H1 (cell line): ENCODE measurements around the gene SYF2. TPM values are rescaled to one million over a fixed set of nuclear protein-coding genes. Genes with fewer than 3 reads are reported as not detected.
"Not testable (repeated sequence)": the region's sequence is repeated elsewhere in the genome, so short reads cannot be mapped to it uniquely, and the experiment has no call there.

Experiments used
- CTCF ChIA-PET: fragments of 300-600 bp; sonication (Branson Sonifier 250); formaldehyde crosslinking; loops from one replicate; lab custom pipeline; 2021; ENCODE audit not compliant: partially characterized antibody; lab: Charles Lee
- POLR2A ChIA-PET: fragments of 300-600 bp; sonication (Branson Sonifier 250); formaldehyde crosslinking; loops from one replicate; lab custom pipeline; 2021; ENCODE audit warnings: inconsistent platforms; ENCODE audit not compliant: partially characterized antibody; lab: Charles Lee
- DNase-seq, 2 experiments: peaks; one replicate each; pipeline versions ENCODE4 v3.0.0 to v3.0.0-alpha.2; 2010 to 2022; ENCODE audit warnings: low spot score in 2 of 2, low read depth in 1 of 2, mixed read lengths in 1 of 2
- FAIRE-seq: peaks from 2 replicates; lab custom pipeline; 2011; peaks lifted over from hg19 to GRCh38; lab: Jason Lieb, UNC
- H2AFZ ChIP-seq: 2 replicates; pipeline ENCODE4 v1.8.1; 2012; ENCODE audit warnings: low read length, inconsistent platforms
- H2AK5ac ChIP-seq: 2 replicates; pipeline ENCODE4 v1.6.1; 2013; ENCODE audit warnings: low read depth, low read length
- H2BK120ac ChIP-seq: replicated peaks from 2 replicates; pipeline ENCODE3; 2013; ENCODE audit warnings: low read depth, low read length, inconsistent platforms
- H2BK12ac ChIP-seq: 2 replicates; pipeline ENCODE4 v1.6.1; 2013; ENCODE audit warnings: low read depth, low read length
- H2BK15ac ChIP-seq: 2 replicates; pipeline ENCODE4 v1.6.1; 2013; ENCODE audit warnings: low read length
- H2BK20ac ChIP-seq: 2 replicates; pipeline ENCODE4 v1.6.1; 2013; ENCODE audit warnings: low read length
- H2BK5ac ChIP-seq: 2 replicates; pipeline ENCODE4 v1.6.1; 2013; ENCODE audit warnings: low read depth, low read length
- H3K14ac ChIP-seq: 2 replicates; pipeline ENCODE4 v1.6.1; 2013; ENCODE audit warnings: inconsistent platforms; ENCODE audit not compliant: insufficient read length
- H3K18ac ChIP-seq: 2 replicates; pipeline ENCODE4 v1.6.1; 2013; ENCODE audit warnings: low read length; ENCODE audit errors: extremely low read depth
- H3K23ac ChIP-seq: 2 replicates; pipeline ENCODE4 v1.6.1; 2013; ENCODE audit warnings: inconsistent platforms; ENCODE audit not compliant: insufficient read length
- H3K23me2 ChIP-seq: 2 replicates; pipeline ENCODE4 v1.6.1; 2013; ENCODE audit warnings: low read depth, low read length
- H3K27ac ChIP-seq: 2 replicates; pipeline ENCODE4 v1.6.1; 2011; ENCODE audit warnings: low read depth, low read length, inconsistent platforms
- H3K27me3 ChIP-seq, 4 experiments: replicated peaks in 1 of 4; 1 replicate in 1 of 4; 2 replicates in 3 of 4; pipeline versions ENCODE4 v1.6.1 to v1.8.1; 2011 to 2013; ENCODE audit warnings: low read length in 3 of 4, mild to moderate bottlenecking in 3 of 4, inconsistent platforms in 2 of 4, mixed read lengths in 2 of 4, moderate library complexity in 1 of 4; ENCODE audit not compliant: control insufficient read depth in 3 of 4, insufficient read depth in 3 of 4; ENCODE audit errors: extremely low read depth in 1 of 4
- H3K36me3 ChIP-seq, 4 experiments: 2 replicates each; pipeline versions ENCODE4 v1.6.1 to v1.8.1; 2011 to 2013; ENCODE audit warnings: mild to moderate bottlenecking in 4 of 4, low read length in 3 of 4, moderate library complexity in 2 of 4, control low read depth in 1 of 4, inconsistent platforms in 1 of 4; ENCODE audit not compliant: insufficient read depth in 4 of 4, control insufficient read depth in 2 of 4
- H3K4ac ChIP-seq: replicated peaks from 2 replicates; pipeline ENCODE3; 2013; ENCODE audit warnings: low read length, low read depth, mixed read lengths, inconsistent platforms; ENCODE audit not compliant: insufficient read length
- H3K4me1 ChIP-seq, 4 experiments: replicated peaks in 1 of 4; 1 replicate in 1 of 4; 2 replicates in 3 of 4; pipeline versions ENCODE4 v1.6.1 to v1.8.1; 2011 to 2013; ENCODE audit warnings: low read length in 3 of 4, inconsistent platforms in 2 of 4, mixed read lengths in 1 of 4; ENCODE audit not compliant: insufficient read depth in 4 of 4, control insufficient read depth in 3 of 4
- H3K4me2 ChIP-seq, 2 experiments: 2 replicates each; pipeline versions ENCODE4 v1.6.1 to v1.8.1; 2011 to 2013; ENCODE audit warnings: low read depth in 2 of 2, low read length in 2 of 2, control low read depth in 1 of 2, inconsistent platforms in 1 of 2, mild to moderate bottlenecking in 1 of 2; ENCODE audit not compliant: insufficient read depth in 1 of 2
- H3K4me3 ChIP-seq, 4 experiments: fragments of 200-600, 300-600 bp in 1 of 4; sonication (generic), shearing (Covaris generic), sonication (Bioruptor Twin) in 1 of 4; 2 replicates each; pipeline versions ENCODE4 v1.5.1 to v1.8.1; 2011 to 2016; ENCODE audit warnings: low read length in 4 of 4, low read depth in 3 of 4, control low read depth in 2 of 4, inconsistent platforms in 2 of 4, mild to moderate bottlenecking in 2 of 4, mixed read lengths in 1 of 4, moderate library complexity in 1 of 4; ENCODE audit not compliant: insufficient read depth in 2 of 4; ENCODE audit errors: extremely low read depth in 1 of 4
- H3K56ac ChIP-seq: replicated peaks from 2 replicates; pipeline ENCODE3; 2013; ENCODE audit warnings: low read depth, mild to moderate bottlenecking, mixed read lengths, low read length, inconsistent platforms; ENCODE audit not compliant: insufficient read length
- H3K79me1 ChIP-seq: 2 replicates; pipeline ENCODE4 v1.6.1; 2013; ENCODE audit warnings: low read depth, low read length, control low read depth
- H3K79me2 ChIP-seq, 2 experiments: 2 replicates each; pipeline versions ENCODE4 v1.6.1 to v1.8.1; 2012 to 2013; ENCODE audit warnings: low read length in 2 of 2, mild to moderate bottlenecking in 2 of 2, inconsistent platforms in 1 of 2; ENCODE audit not compliant: insufficient read depth in 2 of 2, control insufficient read depth in 1 of 2
- H3K9ac ChIP-seq, 4 experiments: replicated peaks in 1 of 4; 1 replicate in 1 of 4; 2 replicates in 3 of 4; pipeline versions ENCODE4 v1.6.1 to v1.8.1; 2011 to 2013; ENCODE audit warnings: low read depth in 3 of 4, low read length in 3 of 4, control low read depth in 2 of 4, mild to moderate bottlenecking in 2 of 4, moderate library complexity in 2 of 4, inconsistent platforms in 1 of 4; ENCODE audit errors: extremely low read depth in 1 of 4
- H3K9me3 ChIP-seq, 2 experiments: 2 replicates each; pipeline versions ENCODE4 v1.6.1 to v1.8.1; 2012 to 2013; ENCODE audit warnings: mild to moderate bottlenecking in 2 of 2, moderate library complexity in 2 of 2, control low read depth in 1 of 2, inconsistent platforms in 1 of 2, low read depth in 1 of 2, low read length in 1 of 2, mixed read lengths in 1 of 2; ENCODE audit not compliant: insufficient read depth in 2 of 2
- H4K20me1 ChIP-seq, 2 experiments: replicated peaks in 1 of 2; 2 replicates each; pipeline versions ENCODE3 to v1.8.1; 2011 to 2013; ENCODE audit warnings: inconsistent platforms in 2 of 2, low read length in 2 of 2, mild to moderate bottlenecking in 1 of 2; ENCODE audit not compliant: insufficient read depth in 2 of 2, control insufficient read depth in 1 of 2
- H4K5ac ChIP-seq: 2 replicates; pipeline ENCODE4 v1.6.1; 2013; ENCODE audit warnings: low read length, low read depth, mixed read lengths, inconsistent platforms; ENCODE audit not compliant: insufficient read length
- H4K8ac ChIP-seq: 2 replicates; pipeline ENCODE4 v1.8.0; 2013; ENCODE audit warnings: mild to moderate bottlenecking, moderate library complexity, low read length, inconsistent platforms; ENCODE audit not compliant: insufficient read depth; ENCODE audit errors: extremely low read depth
- H4K91ac ChIP-seq: replicated peaks from 2 replicates; pipeline ENCODE3; 2013; ENCODE audit warnings: low read length, mixed read lengths, inconsistent platforms; ENCODE audit not compliant: insufficient read length
- WGBS, 2 experiments: shearing (Covaris generic) in 1 of 2; methylation state at CpG; one replicate each; pipeline versions ENCODE4 v1.1.6 to v1.1.7; 2013 to 2015; ENCODE audit warnings: low lambda C conversion rate in 2 of 2, mixed read lengths in 2 of 2, inconsistent platforms in 1 of 2, low coverage in 1 of 2, missing lambda C conversion rate in 1 of 2; ENCODE audit not compliant: insufficient replicate concordance in 2 of 2, insufficient coverage in 1 of 2, insufficient read length in 1 of 2; ENCODE audit errors: extremely low coverage in 1 of 2, missing lambda C conversion rate in 1 of 2; 5-methylcytosine and 5-hydroxymethylcytosine counted together
- polyA plus RNA-seq, 7 experiments: library from polyadenylated mRNA; depleted of rRNA in 3 of 7; stranded (reverse) in 5 of 7; unstranded in 2 of 7; fragments of >200 nt in 5 of 7; fragments of 200-250 nt in 2 of 7; gene quantifications; 1 replicate in 5 of 7; 2 replicates in 1 of 7; 4 replicates in 1 of 7; pipeline versions ENCODE4 v1.2.1 to v1.2.3, GENCODE V29; 2011 to 2013; ENCODE audit warnings: missing spikeins in 2 of 7, mixed read lengths in 2 of 7
- total RNA-seq: library from RNA; stranded (reverse); fragmentation: NEBNext Ultra II Directional; extraction: Animal tissue kit (Norgen Biotek cat#: 25700); gene quantifications from 2 replicates; pipeline ENCODE4 v1.2.1, GENCODE V29; 2021

Gene SYF2
- total and polyA plus RNA-seq, 2 of the 8 experiments (the other 6 are each of a cell fraction or from before 2014, with no cell fraction given) = 7.5 to 33.0 TPM

GRCh38 chr1:25266554-25267287 lies 34.4 kb upstream of the SYF2 start:
- H2AK5ac ChIP-seq, H2BK20ac ChIP-seq, POLR2A ChIA-PET, DNase-seq, H3K23me2 ChIP-seq, H4K8ac ChIP-seq, H4K20me1 ChIP-seq, H3K23ac ChIP-seq, H4K5ac ChIP-seq, H3K27ac ChIP-seq, H3K4ac ChIP-seq, H3K56ac ChIP-seq, H3K14ac ChIP-seq, H2AFZ ChIP-seq, H3K4me1 ChIP-seq, H2BK12ac ChIP-seq, H4K91ac ChIP-seq, H2BK120ac ChIP-seq, H3K79me2 ChIP-seq, H3K27me3 ChIP-seq, H3K79me1 ChIP-seq, CTCF ChIA-PET, H3K36me3 ChIP-seq, H2BK5ac ChIP-seq, H3K9ac ChIP-seq, H3K9me3 ChIP-seq, H3K18ac ChIP-seq, H2BK15ac ChIP-seq: not testable (repeated sequence)
- H3K4me2 ChIP-seq = peak overlapping the region; percentile 83 to 84
- peak overlapping the region; percentile 47 to 75 (median 58) for H3K4me3 ChIP-seq
- FAIRE-seq = peak; percentile 52
- 5% methylated on average over 19 of the region's 45 CpGs; no CpG with 5 or more reads in 1 of the 2 experiments for WGBS, 2 experiments

GRCh38 chr1:25260336-25260735 lies 28.0 kb upstream of the SYF2 start:
- FAIRE-seq, H3K4ac ChIP-seq, H3K36me3 ChIP-seq, H3K4me3 ChIP-seq, H3K79me2 ChIP-seq, H2AK5ac ChIP-seq, H3K4me2 ChIP-seq, H2BK5ac ChIP-seq, H2BK120ac ChIP-seq, H3K14ac ChIP-seq, H4K20me1 ChIP-seq, H3K56ac ChIP-seq, H3K27me3 ChIP-seq, H3K9ac ChIP-seq, H2AFZ ChIP-seq, POLR2A ChIA-PET, H2BK12ac ChIP-seq, H4K5ac ChIP-seq, H2BK15ac ChIP-seq, H4K91ac ChIP-seq, H3K27ac ChIP-seq, H3K79me1 ChIP-seq, DNase-seq, H3K23ac ChIP-seq, H3K18ac ChIP-seq, H2BK20ac ChIP-seq, H4K8ac ChIP-seq, CTCF ChIA-PET, H3K4me1 ChIP-seq, H3K9me3 ChIP-seq, H3K23me2 ChIP-seq: not testable (repeated sequence)
- WGBS, 2 experiments = 87% methylated on average over 3 of the region's 3 CpGs; no CpG with 5 or more reads in 1 of the 2 experiments
